Spleen (tissue), 7 donors: ENCODE measurements around the gene OPCML.

Experiments
- CTCF ChIP-seq, 11 experiments: fragments of 200-600 bp in 7 of 11; fragments of 450-650 bp in 4 of 11; sonication (generic) in 4 of 11; IDR thresholded peaks in 8 of 11; conservative IDR thresholded peaks in 3 of 11; 1 replicate in 7 of 11; 2 replicates in 4 of 11; pipeline versions ENCODE4 v1.4.0 to v1.8.0; 2016 to 2021; ENCODE audit warnings: antibody characterized with exemption in 11 of 11, inconsistent platforms in 4 of 11, mild to moderate bottlenecking in 1 of 11
- POLR2A ChIP-seq, 3 donors: fragments of 450-650 bp; IDR thresholded peaks; one replicate each; pipeline ENCODE4 v1.5.1; 2017; ENCODE audit warnings: antibody characterized with exemption in 3 of 3, mild to moderate bottlenecking in 1 of 3
- POLR2AphosphoS5 ChIP-seq, 3 donors: sonication (generic); formaldehyde crosslinking; IDR thresholded peaks; one replicate each; pipeline ENCODE4 v1.5.1; 2017; ENCODE audit warnings: antibody characterized with exemption in 3 of 3
- donor health status: DM: no; HTN: no; CAD: no; lungs with moderate emphysema.
- donor health status: DM: no; HTN: no; CAD: no.
- donor health status: DM: no; HTN: no; CAD: no.

- no peak for TF ChIP-seq CTCF (IDR thresholded peaks at IDR 0.05 in 8 of 11, conservative IDR thresholded peaks at IDR 0.05 in 3 of 11)
- no peak for TF ChIP-seq POLR2A (IDR thresholded peaks at IDR 0.05)
- no peak for TF ChIP-seq POLR2AphosphoS5 (IDR thresholded peaks at IDR 0.05)
These were observed 254.4 kb downstream of the OPCML start for GRCh38 chr11:133277886-133278285.
